Hepatocyte (in vitro differentiated cells): Measurements from ENCODE around the gene AKAP10.

Experiments
- CTCF ChIP-seq: fragments of 200-600 bp; sonication (generic); IDR thresholded peaks from 2 replicates; pipeline ENCODE4 v1.5.1; 2016; ENCODE audit warnings: antibody characterized with exemption, mild to moderate bottlenecking; ENCODE audit not compliant: poor library complexity
- EZH2 ChIP-seq: fragments of 200-600 bp; sonication (generic); IDR thresholded peaks from 2 replicates; pipeline ENCODE4 v1.6.1; 2016; ENCODE audit warnings: antibody characterized with exemption, mild to moderate bottlenecking, borderline replicate concordance

GRCh38 chr17:19937522-19937921, 40.1 kb downstream of the AKAP10 start:
- no peak for TF ChIP-seq EZH2
- no peak for TF ChIP-seq CTCF
